ENCODE measurements around the gene XCL1.

DNA sequence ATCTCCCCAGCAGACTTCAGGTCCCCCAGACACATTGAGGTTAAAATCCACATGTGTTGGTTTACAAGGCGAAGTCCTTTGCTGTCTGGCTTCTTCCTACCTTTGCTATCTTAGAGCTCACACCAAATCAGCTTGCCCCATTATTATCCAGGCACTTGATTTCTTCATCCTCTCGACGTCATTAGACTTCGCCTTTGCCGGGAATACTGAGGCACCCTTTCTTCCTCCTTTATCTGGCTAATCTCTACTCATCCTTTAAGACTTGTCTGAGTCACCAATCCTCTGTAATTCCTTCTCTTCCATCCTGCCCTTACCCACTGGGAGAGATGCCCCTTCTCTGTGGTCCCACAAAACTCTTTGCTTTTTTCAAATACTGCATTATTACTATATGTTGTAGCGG is 23.4 kb upstream of the XCL1 start:
- TF ChIP-seq TAF1 (IDR thresholded peaks at IDR 0.05; ENCODE audit: low read depth) (no peak), POLR2AphosphoS5 (IDR thresholded peaks at IDR 0.05) (no peak), EP300 (conservative IDR thresholded peaks at IDR 0.05; ENCODE audit: poor library complexity, severe bottlenecking) (no peak), EZH2 (IDR thresholded peaks at IDR 0.05; ENCODE audit: borderline replicate concordance, insufficient read depth, low read length, poor library complexity, severe bottlenecking) (no peak), SMC3 (conservative IDR thresholded peaks at IDR 0.05; ENCODE audit: poor library complexity) (no peak)
- TF ChIP-seq, protein P1, sequence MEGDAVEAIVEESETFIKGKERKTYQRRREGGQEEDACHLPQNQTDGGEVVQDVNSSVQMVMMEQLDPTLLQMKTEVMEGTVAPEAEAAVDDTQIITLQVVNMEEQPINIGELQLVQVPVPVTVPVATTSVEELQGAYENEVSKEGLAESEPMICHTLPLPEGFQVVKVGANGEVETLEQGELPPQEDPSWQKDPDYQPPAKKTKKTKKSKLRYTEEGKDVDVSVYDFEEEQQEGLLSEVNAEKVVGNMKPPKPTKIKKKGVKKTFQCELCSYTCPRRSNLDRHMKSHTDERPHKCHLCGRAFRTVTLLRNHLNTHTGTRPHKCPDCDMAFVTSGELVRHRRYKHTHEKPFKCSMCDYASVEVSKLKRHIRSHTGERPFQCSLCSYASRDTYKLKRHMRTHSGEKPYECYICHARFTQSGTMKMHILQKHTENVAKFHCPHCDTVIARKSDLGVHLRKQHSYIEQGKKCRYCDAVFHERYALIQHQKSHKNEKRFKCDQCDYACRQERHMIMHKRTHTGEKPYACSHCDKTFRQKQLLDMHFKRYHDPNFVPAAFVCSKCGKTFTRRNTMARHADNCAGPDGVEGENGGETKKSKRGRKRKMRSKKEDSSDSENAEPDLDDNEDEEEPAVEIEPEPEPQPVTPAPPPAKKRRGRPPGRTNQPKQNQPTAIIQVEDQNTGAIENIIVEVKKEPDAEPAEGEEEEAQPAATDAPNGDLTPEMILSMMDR (IDR thresholded peaks at IDR 0.05; ENCODE audit: poor library complexity, severe bottlenecking): no peak

All from neural cell (in vitro differentiated cells).